HepG2 (cell line): ENCODE results near the gene TRUB1. TPM values are rescaled to one million over a fixed set of nuclear protein-coding genes. Genes with fewer than 3 reads are reported as not detected.

Experiments
- ATAC-seq: fragments of 200-7000 bp; cut with Tn5 transposase; 3 replicates; pipeline ENCODE4 v1.9.1; 2020; ENCODE audit warnings: mild to moderate bottlenecking, moderate library complexity
- BruUV-seq: library from RNA; stranded (reverse); fragments of 400-500 nt; replicated peaks from 2 replicates; lab custom pipeline; 2021; lab: Mats Ljungman, UMichigan
- CTCF ChIA-PET: fragments of 300-600 bp; formaldehyde crosslinking; extraction: SDS; loops from one replicate; lab custom pipeline; 2021; ENCODE audit warnings: low total read pairs, inconsistent platforms, low intra/inter-chr PET ratio; lab: Yijun Ruan, JAX
- POLR2A ChIA-PET: fragments of 350-600 bp; sonication (Branson Sonifier 250); formaldehyde crosslinking; loops from one replicate; lab custom pipeline; 2020; ENCODE audit warnings: antibody characterized with exemption, inconsistent platforms; lab: Yijun Ruan, JAX
- DNase-seq: peaks from one replicate; pipeline ENCODE4 v3.0.0-alpha.2; 2015; ENCODE audit warnings: low spot score
- FAIRE-seq: peaks from 3 replicates; lab custom pipeline; 2011; peaks lifted over from hg19 to GRCh38; lab: Jason Lieb, UNC
- H2AFZ ChIP-seq: one replicate; pipeline ENCODE4 v1.6.1; 2011; ENCODE audit warnings: low read length, inconsistent platforms
- H3K27ac ChIP-seq: fragments of 300-600 bp; 3 replicates; pipeline ENCODE4 v1.8.0; 2011; ENCODE audit warnings: mixed run types, mild to moderate bottlenecking, mixed read lengths, low read length, inconsistent platforms; ENCODE audit not compliant: insufficient read depth; ENCODE audit errors: extremely low read length
- H3K27me3 ChIP-seq, 2 experiments: fragments of 200-600 bp in 1 of 2; 2 replicates in 1 of 2; 3 replicates in 1 of 2; pipeline versions ENCODE4 v1.6.0 to v1.8.0; 2011; ENCODE audit warnings: low read length in 2 of 2, mild to moderate bottlenecking in 2 of 2, moderate library complexity in 2 of 2, inconsistent platforms in 1 of 2; ENCODE audit not compliant: insufficient read depth in 2 of 2, control insufficient read depth in 1 of 2
- H3K36me3 ChIP-seq, 2 experiments: fragments of 200-600 bp in 1 of 2; replicated peaks in 1 of 2; 2 replicates in 1 of 2; 3 replicates in 1 of 2; pipeline versions ENCODE4 v1.5.1 to v1.8.0; 2011; ENCODE audit warnings: low read length in 2 of 2, inconsistent platforms in 1 of 2; ENCODE audit not compliant: insufficient read depth in 2 of 2, control insufficient read depth in 1 of 2
- H3K4me1 ChIP-seq: 2 replicates; pipeline ENCODE4 v1.5.1; 2012; ENCODE audit warnings: low read length, inconsistent platforms; ENCODE audit not compliant: insufficient read depth
- H3K4me2 ChIP-seq: 2 replicates; pipeline ENCODE4 v1.6.0; 2011; ENCODE audit warnings: low read depth, low read length, inconsistent platforms
- H3K4me3 ChIP-seq, 3 experiments: fragments of 200-600 bp in 1 of 3; sonication (generic), shearing (Covaris generic) in 1 of 3; replicated peaks in 1 of 3; 2 replicates each; pipeline ENCODE4 v1.5.1; 2011 to 2016; ENCODE audit warnings: low read length in 3 of 3, inconsistent platforms in 2 of 3, low read depth in 2 of 3, mild to moderate bottlenecking in 2 of 3, control low read depth in 1 of 3, mixed read lengths in 1 of 3; ENCODE audit not compliant: insufficient read depth in 1 of 3
- H3K79me2 ChIP-seq: one replicate; pipeline ENCODE4 v1.6.1; 2011; ENCODE audit warnings: low read length, inconsistent platforms; ENCODE audit not compliant: insufficient read depth
- H3K9ac ChIP-seq: 2 replicates; pipeline ENCODE4 v1.6.0; 2011; ENCODE audit warnings: mild to moderate bottlenecking, low read depth, low read length, inconsistent platforms; ENCODE audit not compliant: insufficient read depth
- H3K9me3 ChIP-seq: 2 replicates; pipeline ENCODE4 v1.5.1; 2012; ENCODE audit warnings: mild to moderate bottlenecking, low read length
- H4K20me1 ChIP-seq: 2 replicates; pipeline ENCODE4 v1.6.0; 2011; ENCODE audit warnings: inconsistent platforms, mild to moderate bottlenecking, low read length, moderate library complexity; ENCODE audit not compliant: insufficient read depth
- FLYWCH1 ChIP-seq: sonication (generic); formaldehyde crosslinking; IDR thresholded peaks from 2 replicates; pipeline ENCODE4 v1.8.1; 2023; ENCODE audit warnings: mild to moderate bottlenecking, missing genetic modification reagents
- FOSL2 ChIP-seq: sonication (generic); formaldehyde crosslinking; IDR thresholded peaks from 2 replicates; pipeline ENCODE4 v1.4.0; 2020; ENCODE audit warnings: missing genetic modification reagents
- FOXA1 ChIP-seq, 2 experiments: fragments of 450-650 bp in 1 of 2; sonication (generic) in 1 of 2; formaldehyde crosslinking in 1 of 2; IDR thresholded peaks; 2 replicates each; pipeline versions ENCODE4 v1.4.0 to v1.6.1; 2016 to 2020; ENCODE audit warnings: missing genetic modification reagents in 1 of 2
- GRHL1 ChIP-seq: sonication (generic); formaldehyde crosslinking; conservative IDR thresholded peaks from 2 replicates; pipeline ENCODE4 v1.8.0; 2022; ENCODE audit warnings: missing genetic modification reagents
- HNRNPLL ChIP-seq: fragments of 200-400 bp; formaldehyde crosslinking; IDR thresholded peaks from 2 replicates; pipeline ENCODE4 v1.6.1; 2017; ENCODE audit warnings: mild to moderate bottlenecking, low read depth, low read length; ENCODE audit not compliant: poor library complexity, severe bottlenecking
- IRX3 ChIP-seq: sonication (generic); formaldehyde crosslinking; IDR thresholded peaks from 2 replicates; pipeline ENCODE4 v1.8.1; 2023; ENCODE audit warnings: mild to moderate bottlenecking, low read depth, missing genetic modification reagents, borderline replicate concordance
- NR2F2 ChIP-seq: IDR thresholded peaks from 2 replicates; pipeline ENCODE4 v1.6.1; 2012; ENCODE audit warnings: low read depth, inconsistent platforms, borderline replicate concordance
- SRSF9 ChIP-seq: fragments of 200-400 bp; formaldehyde crosslinking; IDR thresholded peaks from 2 replicates; pipeline ENCODE4 v1.6.1; 2018; ENCODE audit warnings: borderline replicate concordance, mild to moderate bottlenecking, low read depth, low read length; ENCODE audit not compliant: insufficient read depth, poor library complexity, severe bottlenecking
- TEAD3 ChIP-seq: optimal IDR thresholded peaks from 2 replicates; pipeline ENCODE3; 2016; ENCODE audit warnings: borderline replicate concordance
- TFDP1 ChIP-seq: IDR thresholded peaks from 2 replicates; pipeline ENCODE4 v1.6.1; 2016; ENCODE audit warnings: missing compliant biosample characterization, missing genetic modification reagents, borderline replicate concordance
- ZNF224 ChIP-seq: sonication (generic); formaldehyde crosslinking; IDR thresholded peaks from 2 replicates; pipeline ENCODE4 v1.5.0; 2020; ENCODE audit warnings: mild to moderate bottlenecking, missing genetic modification reagents
- ZNF251 ChIP-seq: sonication (generic); formaldehyde crosslinking; IDR thresholded peaks from 2 replicates; pipeline ENCODE4 v1.9.0; 2021; ENCODE audit warnings: mild to moderate bottlenecking, missing genetic modification reagents
- ZNF496 ChIP-seq: sonication (generic); formaldehyde crosslinking; IDR thresholded peaks from 2 replicates; pipeline ENCODE4 v1.8.1; 2023; ENCODE audit warnings: mild to moderate bottlenecking, moderate library complexity, missing genetic modification reagents; ENCODE audit not compliant: insufficient replicate concordance
- ZNF549 ChIP-seq: sonication (generic); formaldehyde crosslinking; IDR thresholded peaks from 2 replicates; pipeline ENCODE4 v1.5.0; 2020; ENCODE audit warnings: missing genetic modification reagents
- WGBS: methylation state at CpG from one replicate; pipeline ENCODE4 v1.1.6; 2017; ENCODE audit warnings: low lambda C conversion rate; 5-methylcytosine and 5-hydroxymethylcytosine counted together
- in situ Hi-C: cut with HindIII; loops from 2 replicates; pipeline ENCODE4 v1.10.0; 2017; ENCODE audit warnings: low pct_unique_long_range_greater_than_20kb; ENCODE audit not compliant: extremely low pct_ligation_motif_present
- intact Hi-C: fragments of 100-400 bp; cut with micrococcal nuclease; formaldehyde crosslinking; loops from one replicate; pipeline ENCODE4 v1.10.0; 2022; ENCODE audit not compliant: unreplicated experiment
- polyA plus RNA-seq, 8 experiments: library from polyadenylated mRNA; depleted of rRNA in 3 of 8; stranded (reverse) in 7 of 8; unstranded in 1 of 8; fragments of >200 nt; fragmentation: Illumina TruSeq in 4 of 8; extraction: Trizol in 4 of 8; gene quantifications; 2 replicates each; pipeline versions ENCODE4 v1.2.1 to v1.2.3, GENCODE V29; 2011 to 2016; ENCODE audit warnings: low read depth in 4 of 8, missing spikeins in 1 of 8, mixed read lengths in 1 of 8; ENCODE audit not compliant: insufficient read depth in 1 of 8
- total RNA-seq, 5 experiments: library from RNA; depleted of rRNA; stranded (reverse); fragments of >200 nt; fragmentation: Illumina TruSeq; extraction: Trizol; gene quantifications; 2 replicates each; pipeline ENCODE4 v1.2.3, GENCODE V29; 2016; ENCODE audit warnings: low read depth in 1 of 5
- TF ChIP-seq, protein P1 (sequence below), 2 experiments: sonication (generic) in 1 of 2; formaldehyde crosslinking in 1 of 2; IDR thresholded peaks; 2 replicates each; pipeline versions ENCODE4 v1.4.0 to v1.6.1; 2018 to 2020; ENCODE audit warnings: missing genetic modification reagents in 2 of 2, borderline replicate concordance in 1 of 2, low read depth in 1 of 2, mild to moderate bottlenecking in 1 of 2, missing biosample characterization in 1 of 2
- TF ChIP-seq, protein P2 (sequence below): sonication (generic); formaldehyde crosslinking; IDR thresholded peaks from 2 replicates; pipeline ENCODE4 v1.8.1; 2023; ENCODE audit warnings: mild to moderate bottlenecking, inconsistent platforms, moderate library complexity, missing genetic modification reagents, borderline replicate concordance

Gene TRUB1
- total and polyA plus RNA-seq, 2 of the 13 experiments (the other 11 are each of a cell fraction or from before 2014, with no cell fraction given) = 10.6 to 38.9 TPM

- H3K79me2 ChIP-seq = no peaks in the 10 kb centered on the region
- peak overlapping the region; percentile 43 to 54 (median 45) for H3K4me3 ChIP-seq
- FAIRE-seq (no peak), ATAC-seq (peak; percentile 96), DNase-seq (no peak)
- 15% methylated on average over 13 of the region's 13 CpGs for WGBS
- H3K27me3 ChIP-seq = peaks cover 0 to 4% of the 10 kb centered on the region in 2 experiments; a peak in 1 of 5 replicates
- H3K9ac ChIP-seq = 0 out of 2 replicates have a peak overlapping the region, but pooled peaks have one; percentile 11
- H3K36me3 ChIP-seq = no peaks in the 10 kb centered on the region
- H4K20me1 ChIP-seq = no peaks in the 10 kb centered on the region
- peaks cover 23% of the 10 kb centered on the region for H3K4me1 ChIP-seq
- CTCF ChIA-PET = no interaction called here
- peak overlapping the region; percentile 70 for H3K4me2 ChIP-seq
- in situ Hi-C loops = no loop called here
- POLR2A ChIA-PET = interaction anchor here (1.4 kb wide), 1 partner anchor 64 kb away, joined by 4 read pairs; the partner anchor contains the start of gene TRUB1
- BruUV-seq = no TSS peak
- H3K27ac ChIP-seq = no peak overlapping the region
- H2AFZ ChIP-seq = peak overlapping the region; percentile 59
- intact Hi-C loops = no loop called here
- H3K9me3 ChIP-seq = no peaks in the 10 kb centered on the region
- TF ChIP-seq ZNF251 (CRISPR knock-in tag) (no peak), TFDP1 (peak; percentile 47; the same call in 1 of the 2 replicates), TEAD3 (CRISPR knock-in tag) (peak; percentile 74), FOSL2 (CRISPR knock-in tag) (no peak; the same call in 1 of the 2 replicates), FLYWCH1 (CRISPR knock-in tag) (no peak), ZNF224 (CRISPR knock-in tag) (no peak), IRX3 (CRISPR knock-in tag) (no peak), SRSF9 (no peak), ZNF496 (CRISPR knock-in tag) (no peak), GRHL1 (CRISPR knock-in tag) (no peak), HNRNPLL (no peak), NR2F2 (no peak), FOXA1 (IDR thresholded peaks at IDR 0.05) (no peak), FOXA1 (CRISPR knock-in tag; IDR thresholded peaks at IDR 0.05) (0 out of 2 replicates have a peak, but pooled peaks have one; percentile 25), ZNF549 (CRISPR knock-in tag) (no peak)
- TF ChIP-seq, protein P1, sequence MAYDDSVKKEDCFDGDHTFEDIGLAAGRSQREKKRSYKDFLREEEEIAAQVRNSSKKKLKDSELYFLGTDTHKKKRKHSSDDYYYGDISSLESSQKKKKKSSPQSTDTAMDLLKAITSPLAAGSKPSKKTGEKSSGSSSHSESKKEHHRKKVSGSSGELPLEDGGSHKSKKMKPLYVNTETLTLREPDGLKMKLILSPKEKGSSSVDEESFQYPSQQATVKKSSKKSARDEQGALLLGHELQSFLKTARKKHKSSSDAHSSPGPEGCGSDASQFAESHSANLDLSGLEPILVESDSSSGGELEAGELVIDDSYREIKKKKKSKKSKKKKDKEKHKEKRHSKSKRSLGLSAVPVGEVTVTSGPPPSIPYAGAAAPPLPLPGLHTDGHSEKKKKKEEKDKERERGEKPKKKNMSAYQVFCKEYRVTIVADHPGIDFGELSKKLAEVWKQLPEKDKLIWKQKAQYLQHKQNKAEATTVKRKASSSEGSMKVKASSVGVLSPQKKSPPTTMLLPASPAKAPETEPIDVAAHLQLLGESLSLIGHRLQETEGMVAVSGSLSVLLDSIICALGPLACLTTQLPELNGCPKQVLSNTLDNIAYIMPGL (CRISPR knock-in tag; IDR thresholded peaks at IDR 0.05; ENCODE audit: borderline replicate concordance in 1 of 2, low read depth in 1 of 2) = 0 out of 4 replicates have a peak, but pooled peaks of 1 of the 2 experiments have one; percentile 35
- TF ChIP-seq, protein P2, sequence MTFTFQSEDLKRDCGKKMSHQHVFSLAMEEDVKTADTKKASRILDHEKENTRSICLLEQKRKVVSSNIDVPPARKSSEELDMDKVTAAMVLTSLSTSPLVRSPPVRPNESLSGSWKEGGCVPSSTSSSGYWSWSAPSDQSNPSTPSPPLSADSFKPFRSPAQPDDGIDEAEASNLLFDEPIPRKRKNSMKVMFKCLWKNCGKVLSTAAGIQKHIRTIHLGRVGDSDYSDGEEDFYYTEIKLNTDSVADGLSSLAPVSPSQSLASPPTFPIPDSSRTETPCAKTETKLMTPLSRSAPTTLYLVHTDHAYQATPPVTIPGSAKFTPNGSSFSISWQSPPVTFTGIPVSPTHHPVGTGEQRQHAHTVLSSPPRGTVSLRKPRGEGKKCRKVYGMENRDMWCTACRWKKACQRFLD (CRISPR knock-in tag) = no peak
These were observed 63.7 kb downstream of the TRUB1 start for GRCh38 chr10:115001506-115002381.
